GM19372 (cell line): Measurements from ENCODE around the gene CLEC16A.

Source experiments
- ATAC-seq: cut with Tn5 transposase; IDR thresholded peaks from one replicate; pipeline ENCODE4 v1.9.1; 2021; ENCODE audit warnings: mild to moderate bottlenecking, low read depth, moderate library complexity; ENCODE audit not compliant: unreplicated experiment

The CLEC16A gene

DNA sequence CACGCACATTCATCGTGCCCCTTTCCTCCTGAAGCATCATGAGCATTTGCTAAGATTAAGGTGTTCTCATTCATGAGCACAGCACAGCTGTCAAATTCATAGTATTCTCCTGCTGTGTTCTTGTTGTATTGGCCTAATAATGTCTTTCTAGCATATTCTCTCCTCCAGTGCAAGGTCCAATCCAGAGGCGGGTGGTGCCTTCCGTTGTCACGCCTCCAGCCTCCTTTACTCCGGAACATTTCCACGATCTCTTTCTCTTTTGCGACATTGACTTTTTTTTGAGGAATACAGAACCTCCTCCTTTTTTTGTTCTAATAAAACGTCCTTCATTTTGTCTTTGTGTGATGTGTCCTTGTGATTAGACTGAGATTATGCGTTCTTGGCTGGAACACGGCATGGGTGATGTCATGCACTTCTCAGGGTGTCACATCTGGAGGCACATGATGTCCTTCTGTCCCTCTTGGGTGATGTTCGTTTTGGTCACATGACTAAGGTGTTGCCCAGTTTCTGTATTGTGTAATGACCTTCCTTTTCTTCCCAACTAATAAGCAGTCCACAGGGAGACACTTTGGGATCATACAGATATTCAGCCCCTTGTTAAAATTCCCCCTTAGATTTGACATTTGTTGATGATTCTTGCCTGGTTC is 66.3 kb downstream of the CLEC16A start:
- no peak for ATAC-seq

DNA sequence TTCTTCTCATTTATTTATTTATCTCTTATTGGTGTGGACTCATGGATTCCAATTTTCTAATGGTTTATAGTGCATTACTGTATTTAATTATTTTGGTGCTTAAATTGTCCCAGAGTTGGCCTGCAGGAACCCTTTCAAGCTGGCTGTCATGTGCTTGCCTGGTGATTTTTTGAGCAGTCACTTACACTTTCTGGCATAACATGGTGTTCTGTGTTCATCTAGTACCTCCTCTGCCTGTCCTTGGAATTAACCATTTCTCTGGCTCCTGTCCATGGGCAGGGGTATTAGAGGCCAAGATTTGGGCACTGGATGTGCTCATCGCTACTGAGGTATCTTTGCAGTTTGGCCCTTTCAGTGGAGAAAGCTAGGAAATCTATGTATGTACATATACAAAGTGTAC is 67.0 kb downstream of the CLEC16A start:
- no peak for ATAC-seq

DNA sequence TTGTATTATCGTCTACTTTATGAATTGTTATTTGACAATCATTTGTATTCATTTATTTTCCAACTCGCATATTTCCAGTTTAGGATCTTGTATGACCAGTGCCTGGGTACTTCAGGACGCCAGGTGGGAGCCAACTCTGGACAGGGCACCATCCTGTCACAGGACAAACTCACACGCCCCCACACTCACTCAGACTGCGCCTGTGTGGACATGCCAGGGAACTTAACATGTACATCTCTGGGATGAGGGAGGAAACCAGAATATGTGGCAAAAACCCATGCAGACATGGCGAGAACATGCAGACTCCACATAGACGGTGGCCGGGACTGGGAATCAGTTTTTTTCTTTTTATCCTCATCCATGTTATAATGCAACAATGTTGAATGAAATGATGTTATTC is 68.5 kb downstream of the CLEC16A start:
- ATAC-seq, result no peak

GRCh38 chr16:11014136-11014535 is 69.8 kb downstream of the CLEC16A start:
- no peak for ATAC-seq

DNA sequence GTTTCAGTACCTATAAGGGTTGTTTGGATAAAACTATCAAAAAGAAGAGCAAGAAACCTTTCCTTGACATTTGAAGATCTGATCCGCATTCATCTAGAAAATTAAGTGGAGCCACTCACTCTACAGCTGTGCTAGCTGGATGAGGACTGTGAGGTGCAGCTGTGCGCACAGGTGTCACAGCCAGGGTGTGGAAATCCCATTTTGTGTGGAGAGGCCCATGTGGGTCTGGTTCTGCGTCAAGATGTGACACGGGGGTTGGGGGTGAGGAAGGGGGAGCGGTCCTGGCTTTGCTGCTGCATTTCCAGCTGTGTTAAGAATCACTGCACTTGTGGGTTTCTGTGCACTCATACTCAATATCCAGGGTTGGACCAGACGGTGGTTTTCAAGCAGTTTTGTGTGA is 70.7 kb downstream of the CLEC16A start:
- no peak for ATAC-seq

- ATAC-seq, result no peak
These were observed 71.2 kb downstream of the CLEC16A start for GRCh38 chr16:11015607-11016006.

DNA sequence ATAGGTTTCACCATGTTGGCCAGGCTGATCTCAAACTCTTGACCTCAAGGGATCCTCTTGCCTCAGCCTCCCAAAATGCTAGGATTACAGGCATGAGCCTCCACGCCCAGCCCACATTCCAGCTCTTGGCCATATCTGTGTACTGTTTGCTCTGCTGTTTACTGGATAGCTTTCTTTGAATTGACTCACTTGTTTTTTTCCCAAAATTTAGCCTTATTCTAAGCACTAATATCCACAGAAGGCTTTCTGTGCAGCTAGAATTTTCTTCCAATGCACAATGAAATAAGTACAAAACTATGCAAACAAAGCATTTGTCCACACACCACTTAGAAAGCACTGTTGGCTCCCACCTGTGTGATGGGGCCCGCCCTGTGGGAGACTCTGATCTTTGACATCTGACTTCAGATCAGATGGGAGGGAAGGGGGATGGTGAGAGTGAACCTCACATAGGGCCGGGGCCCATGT is 72.2 kb downstream of the CLEC16A start:
- no peak for ATAC-seq

DNA sequence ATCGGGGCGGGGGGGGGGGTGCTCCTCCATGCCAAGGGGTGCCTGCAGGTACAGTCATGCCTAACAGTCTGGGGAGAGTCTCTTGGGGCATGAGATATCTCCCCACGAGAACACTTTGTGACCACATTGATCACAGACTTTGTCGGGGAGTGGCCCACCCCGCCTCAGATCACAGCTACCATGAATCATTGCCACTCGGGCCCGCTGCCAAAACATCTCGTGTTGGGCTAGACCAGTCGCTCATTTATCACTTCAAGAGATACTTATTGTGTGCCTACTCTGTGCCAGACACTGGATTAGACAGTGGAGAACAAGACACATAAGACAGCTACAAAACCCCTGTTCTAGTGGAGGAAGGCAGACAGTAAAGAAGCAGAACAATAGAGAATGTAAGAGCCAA is 72.6 kb downstream of the CLEC16A start:
- ATAC-seq, result no peak

- ATAC-seq, result no peak
These were observed 73.1 kb downstream of the CLEC16A start for GRCh38 chr16:11017499-11017898.

DNA sequence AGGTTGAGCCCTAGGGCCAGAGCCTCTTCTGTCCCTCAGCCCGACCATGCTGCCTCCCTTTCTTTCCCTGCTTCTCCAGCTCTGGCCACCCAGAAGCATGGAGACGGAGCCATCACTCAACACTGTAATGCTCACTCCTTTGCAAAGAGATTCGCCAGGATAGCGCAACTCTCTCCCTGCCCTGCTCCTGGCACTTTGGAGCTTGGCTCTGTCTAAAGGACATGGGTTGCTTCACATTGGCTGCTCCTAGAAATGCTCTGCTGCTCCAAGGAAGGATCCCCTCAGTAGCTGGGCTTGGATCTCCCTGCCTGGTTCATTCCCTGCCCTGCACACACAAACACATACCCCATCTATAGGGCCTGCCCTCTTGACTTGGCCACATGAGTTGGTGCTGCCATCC is 76.0 kb downstream of the CLEC16A start:
- ATAC-seq, result no peak

DNA sequence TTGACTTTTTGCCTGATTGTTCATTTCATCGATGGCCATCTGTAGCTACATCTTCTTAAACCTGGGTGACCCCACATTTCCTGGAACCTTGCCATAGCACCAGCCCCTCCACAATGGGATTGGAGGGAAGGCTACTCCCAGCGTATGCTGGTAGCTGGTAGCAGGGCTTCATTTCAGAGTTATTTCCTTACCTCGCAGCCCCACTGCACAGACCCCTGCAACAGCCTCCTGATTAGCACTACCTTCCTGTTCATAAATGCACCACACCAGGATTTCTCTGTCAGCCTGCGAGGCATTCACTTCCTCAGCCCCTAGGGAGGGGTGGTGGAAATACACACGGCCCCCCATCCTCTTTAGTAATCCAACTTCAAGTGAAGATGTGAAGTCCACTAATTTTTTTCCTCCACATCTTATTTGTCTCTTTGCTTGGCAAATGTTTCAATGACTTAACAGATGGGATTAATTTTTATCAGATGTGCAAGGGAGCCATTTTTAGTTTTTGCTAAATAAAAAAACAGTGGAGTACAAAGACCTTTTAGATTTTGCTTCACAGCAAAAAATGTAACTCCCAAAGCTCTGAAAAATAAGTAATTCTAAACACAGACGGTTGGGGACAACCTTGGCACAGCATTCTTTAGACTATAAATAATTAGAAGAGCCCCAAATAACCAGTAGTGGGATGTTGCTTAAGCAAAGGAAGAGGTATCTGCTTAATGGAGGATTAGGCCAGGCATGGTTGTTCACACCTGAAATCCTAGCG is 76.6 kb downstream of the CLEC16A start:
- no peak for ATAC-seq

GRCh38 chr16:11022002-11022401 is 77.6 kb downstream of the CLEC16A start:
- no peak for ATAC-seq

GRCh38 chr16:11023262-11024039 is 79.1 kb downstream of the CLEC16A start:
- ATAC-seq, result no peak

DNA sequence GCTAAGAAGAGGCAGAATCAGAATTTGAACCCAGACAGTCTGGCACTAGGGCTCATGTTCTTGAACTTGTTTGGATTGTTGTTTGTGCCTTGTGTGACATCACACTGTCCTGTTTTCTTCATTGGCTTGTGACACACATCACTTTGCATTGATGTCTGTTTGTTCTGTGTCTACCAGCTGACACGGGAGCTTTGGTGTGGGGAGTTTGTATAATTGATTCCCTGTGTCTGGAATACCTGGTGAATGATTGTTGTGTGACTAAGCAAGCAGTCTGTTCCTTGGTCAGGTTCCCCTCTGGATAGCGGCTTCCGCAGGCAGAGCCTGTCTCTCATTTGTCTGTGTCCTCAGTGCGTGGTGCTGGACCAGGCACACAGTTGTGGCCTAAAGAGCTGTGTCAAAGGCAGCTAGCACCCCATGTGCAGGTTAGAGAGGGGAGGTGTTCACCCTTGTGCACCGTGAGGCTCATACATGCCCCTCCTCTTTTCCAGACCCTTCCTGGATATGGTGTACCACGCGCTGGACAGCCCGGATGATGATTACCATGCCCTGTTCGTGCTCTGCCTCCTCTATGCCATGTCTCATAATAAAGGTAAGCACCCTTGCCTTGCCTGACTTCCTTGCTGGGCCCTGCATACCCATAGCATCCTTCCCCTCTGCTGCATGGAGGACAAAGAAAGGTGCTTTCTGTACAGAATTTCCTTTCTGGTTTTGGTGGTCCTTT is 80.1 kb downstream of the CLEC16A start:
- no peak for ATAC-seq

- peak; percentile 48 for ATAC-seq
These were observed 80.8 kb downstream of the CLEC16A start for GRCh38 chr16:11025120-11025531.

DNA sequence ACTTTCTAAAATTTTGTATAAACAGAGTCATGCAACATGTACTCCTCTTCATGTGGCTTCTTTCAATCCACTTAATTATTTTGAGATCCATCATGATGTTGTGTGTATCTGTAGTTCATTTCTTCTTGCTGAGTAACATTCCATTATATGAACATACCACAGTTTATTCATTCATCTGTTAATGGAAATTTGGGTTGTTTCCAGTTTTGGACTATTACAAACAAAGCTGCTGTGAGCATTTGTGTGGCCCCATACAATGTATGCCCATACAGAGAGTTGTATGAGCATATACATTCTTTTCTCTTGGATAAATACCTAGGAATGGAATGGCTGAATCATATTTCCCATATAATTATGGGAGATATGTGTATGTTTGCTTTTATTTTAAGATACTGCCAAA is 85.6 kb downstream of the CLEC16A start:
- ATAC-seq, result no peak

DNA sequence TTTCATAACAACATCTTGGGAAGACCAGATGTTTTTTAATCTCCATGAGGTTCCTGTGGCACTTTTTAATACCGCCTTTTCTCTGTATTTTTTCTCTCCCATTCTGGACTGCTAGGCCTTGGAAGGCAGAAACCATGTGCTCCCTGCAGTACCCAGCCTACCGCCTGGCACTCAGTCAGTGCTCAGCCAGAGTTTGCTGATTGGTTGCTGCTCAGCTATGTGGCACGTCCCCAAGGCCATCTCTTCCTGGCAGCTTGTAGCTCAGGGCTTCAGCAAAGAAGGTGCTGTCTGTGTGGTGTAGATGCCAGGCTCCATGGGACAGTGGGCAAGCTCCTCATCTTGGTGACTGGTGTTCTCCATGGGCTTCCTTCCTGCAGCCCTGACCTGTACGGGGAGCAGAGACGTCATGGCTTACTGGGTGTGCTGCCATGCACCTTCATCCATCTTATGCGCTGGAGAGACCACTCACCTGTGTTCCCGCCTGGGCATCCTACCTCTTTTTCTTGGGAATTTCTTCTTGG is 86.7 kb downstream of the CLEC16A start:
- ATAC-seq, result no peak

GRCh38 chr16:11032000-11032921 is 87.9 kb downstream of the CLEC16A start:
- ATAC-seq, result no peak

DNA sequence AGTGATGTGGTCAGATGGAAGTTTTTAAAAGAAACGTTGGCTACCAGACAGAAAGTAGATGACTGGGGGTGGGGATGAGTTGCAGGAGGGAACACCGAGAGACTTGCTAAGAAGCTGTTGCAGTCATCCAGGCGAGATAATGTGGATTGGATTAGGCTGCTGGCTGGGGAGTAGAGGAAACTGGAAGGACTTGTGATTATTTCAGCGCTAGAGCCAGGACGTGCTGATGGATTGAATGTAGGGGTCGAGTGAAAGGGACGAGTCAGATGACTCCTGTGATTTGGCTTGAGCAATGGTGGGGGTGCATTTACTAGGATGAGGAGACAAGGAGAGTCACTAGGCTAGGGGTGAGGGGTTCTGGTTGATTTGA is 88.5 kb downstream of the CLEC16A start:
- no peak for ATAC-seq
